ENCODE data around the gene NOXO1.
A peak's percentile ranks its signal among the peaks of the same experiment; 100 is the strongest.

The NOXO1 gene

GRCh38 chr16:2001035-2001434 is 19.8 kb upstream of the NOXO1 start:
- no peak overlapping the region for H3K4me3 ChIP-seq (ENCODE audit: low read depth, low read length)
- H3K36me3 ChIP-seq: peaks cover 77% of the 10 kb centered on the region
- no peak for TF ChIP-seq CTCF (IDR thresholded peaks at IDR 0.05; ENCODE audit: low read depth, low read length)
- H3K4me1 ChIP-seq: peaks cover 19% of the 10 kb centered on the region
- DNase-seq: peak; percentile 8
- H3K9me3 ChIP-seq: no peaks in the 10 kb centered on the region
- no peaks in the 10 kb centered on the region for H3K27me3 ChIP-seq

- Histone ChIP-seq H3K4me1 (peaks cover 10% of the 10 kb centered on the region), H3K27me3 (no peaks in the 10 kb centered on the region), H3K4me3 (ENCODE audit: low read depth, low read length) (no peak overlapping the region), H3K9me3 (no peaks in the 10 kb centered on the region), H3K36me3 (peaks cover 84% of the 10 kb centered on the region)
- no peak for TF ChIP-seq CTCF (IDR thresholded peaks at IDR 0.05; ENCODE audit: low read depth, low read length)
- DNase-seq: peak; percentile 10
These were observed 18.7 kb upstream of the NOXO1 start for GRCh38 chr16:1999866-2000514.

- peaks cover 2% of the 10 kb centered on the region for H3K4me1 ChIP-seq
- TF ChIP-seq CTCF (IDR thresholded peaks at IDR 0.05; ENCODE audit: low read depth, low read length): no peak
- peaks cover 77% of the 10 kb centered on the region for H3K36me3 ChIP-seq
- no peaks in the 10 kb centered on the region for H3K27me3 ChIP-seq
- H3K9me3 ChIP-seq: no peaks in the 10 kb centered on the region
- peak; percentile 10 for DNase-seq
- H3K4me3 ChIP-seq (ENCODE audit: low read depth, low read length): no peak overlapping the region
These were observed 17.9 kb upstream of the NOXO1 start for GRCh38 chr16:1998852-1999801.

GRCh38 chr16:1998360-1998835 is 17.1 kb upstream of the NOXO1 start:
- Histone ChIP-seq H3K27me3 (no peaks in the 10 kb centered on the region), H3K4me3 (ENCODE audit: low read depth, low read length) (no peak overlapping the region), H3K4me1 (no peaks in the 10 kb centered on the region; the same call in 1 of the 2 replicates), H3K9me3 (no peaks in the 10 kb centered on the region), H3K36me3 (peaks cover 74% of the 10 kb centered on the region)
- no peak for DNase-seq
- TF ChIP-seq CTCF (IDR thresholded peaks at IDR 0.05; ENCODE audit: low read depth, low read length): no peak

GRCh38 chr16:1997494-1998359 is 16.5 kb upstream of the NOXO1 start:
- Histone ChIP-seq H3K27me3 (no peaks in the 10 kb centered on the region), H3K9me3 (peaks cover 1% of the 10 kb centered on the region; the same call in 1 of the 2 replicates), H3K4me3 (ENCODE audit: low read depth, low read length) (no peak overlapping the region), H3K4me1 (no peaks in the 10 kb centered on the region), H3K36me3 (peaks cover 67% of the 10 kb centered on the region)
- no peak for TF ChIP-seq CTCF (IDR thresholded peaks at IDR 0.05; ENCODE audit: low read depth, low read length)
- DNase-seq: no peak
